Osteocyte (in vitro differentiated cells): Measurements from ENCODE around the gene BACH2. TPM values are rescaled to one million over a fixed set of nuclear protein-coding genes. Genes with fewer than 3 reads are reported as not detected.

Source experiments
- DNase-seq: peaks from one replicate; pipeline ENCODE4 v3.0.0; 2021; ENCODE audit warnings: mixed read lengths; ENCODE audit not compliant: unreplicated experiment; ENCODE audit errors: extremely low spot score
- H3K27ac Mint-ChIP-seq: one replicate; pipeline ENCODE4 v1.8.0; 2021; ENCODE audit warnings: mild to moderate bottlenecking, mixed read lengths; ENCODE audit not compliant: unreplicated experiment
- H3K27me3 Mint-ChIP-seq: one replicate; pipeline ENCODE4 v1.8.0; 2021; ENCODE audit warnings: mixed read lengths; ENCODE audit not compliant: unreplicated experiment
- H3K36me3 Mint-ChIP-seq: one replicate; pipeline ENCODE4 v1.8.0; 2021; ENCODE audit warnings: mixed read lengths; ENCODE audit not compliant: unreplicated experiment
- H3K4me1 Mint-ChIP-seq: one replicate; pipeline ENCODE4 v1.8.0; 2021; ENCODE audit warnings: mixed read lengths; ENCODE audit not compliant: unreplicated experiment
- H3K4me3 Mint-ChIP-seq: one replicate; pipeline ENCODE4 v1.8.0; 2021; ENCODE audit warnings: mild to moderate bottlenecking, moderate library complexity, mixed read lengths; ENCODE audit not compliant: unreplicated experiment
- H3K9me3 Mint-ChIP-seq: one replicate; pipeline ENCODE4 v1.8.0; 2021; ENCODE audit warnings: mixed read lengths; ENCODE audit not compliant: unreplicated experiment
- CTCF ChIP-seq: fragments of 200-600 bp; sonication (generic); IDR thresholded peaks from 2 replicates; pipeline ENCODE4 v1.5.0; 2021; ENCODE audit warnings: antibody characterized with exemption, mild to moderate bottlenecking, moderate library complexity
- total RNA-seq: library from RNA; stranded (reverse); gene quantifications from 2 replicates; pipeline ENCODE4 v1.2.1, GENCODE V29; 2021

Gene BACH2
- total RNA-seq, 1 donor from 2014 or later = 1.6 TPM

GRCh38 chr6:90093558-90094073 lies 203.0 kb downstream of the BACH2 start:
- no peak overlapping the region for H3K4me3 Mint-ChIP-seq
- no peak for TF ChIP-seq CTCF
- H3K27me3 Mint-ChIP-seq = peaks cover 13% of the 10 kb centered on the region
- no peak overlapping the region for H3K27ac Mint-ChIP-seq
- no peak for DNase-seq
- no peaks in the 10 kb centered on the region for H3K9me3 Mint-ChIP-seq
- no peaks in the 10 kb centered on the region for H3K4me1 Mint-ChIP-seq
- H3K36me3 Mint-ChIP-seq = no peaks in the 10 kb centered on the region

GRCh38 chr6:90090866-90091265 lies 205.8 kb downstream of the BACH2 start:
- H3K27ac Mint-ChIP-seq = no peak overlapping the region

GRCh38 chr6:90088009-90088408 lies 208.6 kb downstream of the BACH2 start:
- no peak for TF ChIP-seq CTCF
- H3K27ac Mint-ChIP-seq = no peak overlapping the region
- H3K9me3 Mint-ChIP-seq = no peaks in the 10 kb centered on the region
- H3K4me3 Mint-ChIP-seq = no peak overlapping the region
- H3K4me1 Mint-ChIP-seq = no peaks in the 10 kb centered on the region
- no peaks in the 10 kb centered on the region for H3K36me3 Mint-ChIP-seq
- no peaks in the 10 kb centered on the region for H3K27me3 Mint-ChIP-seq
- DNase-seq = no peak

More at GRCh38 chr6:90090866-90091265, 205.8 kb downstream of the BACH2 start:
- no peak for TF ChIP-seq CTCF
- no peak for DNase-seq
- no peak overlapping the region for H3K4me3 Mint-ChIP-seq
- no peaks in the 10 kb centered on the region for H3K4me1 Mint-ChIP-seq
- H3K27me3 Mint-ChIP-seq = peaks cover 13% of the 10 kb centered on the region
- H3K36me3 Mint-ChIP-seq = no peaks in the 10 kb centered on the region
- no peaks in the 10 kb centered on the region for H3K9me3 Mint-ChIP-seq

- no peak for TF ChIP-seq CTCF
- Mint-ChIP-seq H3K4me1 (no peaks in the 10 kb centered on the region), H3K27ac (no peak overlapping the region), H3K27me3 (no peaks in the 10 kb centered on the region), H3K4me3 (no peak overlapping the region), H3K9me3 (no peaks in the 10 kb centered on the region), H3K36me3 (no peaks in the 10 kb centered on the region)
- DNase-seq = no peak
These were observed 209.4 kb downstream of the BACH2 start for GRCh38 chr6:90087106-90087833.

- H3K4me3 Mint-ChIP-seq = no peak overlapping the region
- no peaks in the 10 kb centered on the region for H3K4me1 Mint-ChIP-seq
- DNase-seq = no peak
- H3K27ac Mint-ChIP-seq = no peak overlapping the region
- H3K9me3 Mint-ChIP-seq = no peaks in the 10 kb centered on the region
- TF ChIP-seq CTCF = no peak
- no peaks in the 10 kb centered on the region for H3K27me3 Mint-ChIP-seq
- H3K36me3 Mint-ChIP-seq = no peaks in the 10 kb centered on the region
These were observed 210.1 kb downstream of the BACH2 start for GRCh38 chr6:90086517-90086916.
